ENCODE results near the gene TRIM29. TPM values are rescaled to one million over a fixed set of nuclear protein-coding genes. Genes with fewer than 3 reads are reported as not detected.

Gene TRIM29
- total RNA-seq, 1 experiment from 2014 or later = 293 TPM

DNA sequence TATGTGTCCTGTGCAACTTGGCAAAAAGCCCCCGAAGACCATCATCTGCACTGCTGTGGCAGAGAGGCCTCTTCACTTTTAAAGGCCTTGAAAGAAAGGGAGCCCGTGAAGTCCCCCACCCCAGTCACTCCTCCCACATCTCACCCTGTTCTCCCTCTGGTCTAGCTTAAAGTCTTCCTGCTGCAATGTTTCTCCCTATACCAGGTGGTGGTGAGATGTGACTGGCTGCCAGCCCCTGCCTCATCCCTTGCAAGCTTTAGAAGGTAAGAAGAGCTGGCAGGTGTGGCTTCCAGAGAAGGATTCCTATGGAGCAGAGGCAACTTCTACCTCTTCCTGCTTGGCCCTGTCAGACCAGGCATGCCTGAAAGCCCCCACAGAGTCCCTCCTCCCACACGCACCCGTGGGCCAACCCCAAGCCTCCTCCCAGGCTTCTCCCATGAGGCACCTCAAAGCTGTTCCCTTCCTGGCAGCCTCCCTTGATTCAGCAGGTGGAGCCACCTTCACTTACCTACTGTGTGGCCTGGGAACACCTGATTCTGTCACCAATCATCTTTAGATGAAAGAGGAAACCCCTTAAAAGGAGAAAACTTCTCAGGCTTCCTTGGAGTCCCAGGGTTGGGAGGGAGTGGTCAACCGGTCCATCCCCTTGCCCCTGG lies 4.0 kb upstream of the TRIM29 start:
- intact Hi-C loops (cut with micrococcal nuclease; ENCODE audit: unreplicated experiment) = no loop called here
- no peak overlapping the region for H3K4me3 ChIP-seq
- ChIA-PET POLR2A (ENCODE audit: unreplicated experiment) (no interaction called here), CTCF (interaction anchor here (0.6 kb wide), 3 partner anchors 29 to 1044 kb away, joined by 3 to 7 read pairs (median 3); no protein-coding TSS in a partner anchor)
- BruUV-seq (replicated peaks) = no TSS peak
- H3K9me3 ChIP-seq (ENCODE audit: insufficient read depth, low read depth) = no peaks in the 10 kb centered on the region
- H2AFZ ChIP-seq = no peak overlapping the region
- H3K4me2 ChIP-seq = no peak overlapping the region
- H3K4me1 ChIP-seq (replicated peaks; ENCODE audit: insufficient read depth) = peaks cover 27% of the 10 kb centered on the region
- H3K27me3 ChIP-seq (ENCODE audit: insufficient read depth, low read depth) = no peaks in the 10 kb centered on the region
- no peaks in the 10 kb centered on the region for H3K9me2 ChIP-seq (ENCODE audit: insufficient read depth)
- TF ChIP-seq, protein P1, sequence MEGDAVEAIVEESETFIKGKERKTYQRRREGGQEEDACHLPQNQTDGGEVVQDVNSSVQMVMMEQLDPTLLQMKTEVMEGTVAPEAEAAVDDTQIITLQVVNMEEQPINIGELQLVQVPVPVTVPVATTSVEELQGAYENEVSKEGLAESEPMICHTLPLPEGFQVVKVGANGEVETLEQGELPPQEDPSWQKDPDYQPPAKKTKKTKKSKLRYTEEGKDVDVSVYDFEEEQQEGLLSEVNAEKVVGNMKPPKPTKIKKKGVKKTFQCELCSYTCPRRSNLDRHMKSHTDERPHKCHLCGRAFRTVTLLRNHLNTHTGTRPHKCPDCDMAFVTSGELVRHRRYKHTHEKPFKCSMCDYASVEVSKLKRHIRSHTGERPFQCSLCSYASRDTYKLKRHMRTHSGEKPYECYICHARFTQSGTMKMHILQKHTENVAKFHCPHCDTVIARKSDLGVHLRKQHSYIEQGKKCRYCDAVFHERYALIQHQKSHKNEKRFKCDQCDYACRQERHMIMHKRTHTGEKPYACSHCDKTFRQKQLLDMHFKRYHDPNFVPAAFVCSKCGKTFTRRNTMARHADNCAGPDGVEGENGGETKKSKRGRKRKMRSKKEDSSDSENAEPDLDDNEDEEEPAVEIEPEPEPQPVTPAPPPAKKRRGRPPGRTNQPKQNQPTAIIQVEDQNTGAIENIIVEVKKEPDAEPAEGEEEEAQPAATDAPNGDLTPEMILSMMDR (conservative IDR thresholded peaks at IDR 0.05) = no peak
- no peak for TF ChIP-seq EZH2 (IDR thresholded peaks at IDR 0.05; ENCODE audit: low read depth)
- peaks cover 10% of the 10 kb centered on the region; the same call in 1 of the 2 replicates for H3F3A ChIP-seq (ENCODE audit: insufficient read depth, low read depth)
- H3K27ac ChIP-seq = no peak overlapping the region
- H3K36me3 ChIP-seq (ENCODE audit: low read depth) = no peaks in the 10 kb centered on the region
- H4K20me1 ChIP-seq (ENCODE audit: insufficient read depth) = no peaks in the 10 kb centered on the region
- peaks cover 3% of the 10 kb centered on the region; the same call in 1 of the 2 replicates for H3K79me2 ChIP-seq (ENCODE audit: low read depth)
- DNase-seq = peak; percentile 19 to 80

DNA sequence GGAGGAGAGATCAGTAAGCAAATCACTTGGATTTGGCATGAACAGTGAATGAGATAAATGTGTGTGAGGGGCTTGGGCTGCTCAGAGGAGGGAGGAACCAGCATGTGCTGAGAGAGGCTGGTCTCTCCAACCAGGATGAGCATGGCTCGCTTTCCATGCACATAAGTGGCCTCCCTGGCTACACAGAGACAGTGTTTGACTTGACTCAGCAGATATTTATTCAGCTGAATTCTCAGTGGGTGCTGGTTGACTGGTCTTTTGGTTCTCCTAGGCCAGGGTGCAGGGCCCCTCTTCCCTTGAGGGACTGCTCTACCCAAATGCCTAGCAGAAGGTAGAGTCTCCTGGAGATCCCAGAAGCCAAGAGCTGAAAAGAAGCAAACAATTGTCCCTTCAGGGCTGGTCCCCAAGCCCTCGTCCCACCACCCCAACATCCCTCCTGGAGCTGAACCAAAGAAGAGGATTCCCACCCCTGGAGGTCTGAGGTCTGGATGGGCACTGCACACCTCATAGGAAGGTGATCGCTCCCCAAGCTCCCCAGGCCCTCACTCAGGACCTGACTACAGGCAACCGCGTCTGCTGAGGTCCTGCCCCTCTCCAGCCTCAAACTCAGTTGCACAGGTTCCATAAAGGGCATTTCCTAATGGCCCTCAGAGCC lies 3.3 kb upstream of the TRIM29 start:
- Histone ChIP-seq H2AFZ (no peak overlapping the region), H3K4me2 (no peak overlapping the region), H3K27me3 (ENCODE audit: insufficient read depth, low read depth) (no peaks in the 10 kb centered on the region), H3K79me2 (ENCODE audit: low read depth) (peaks cover 6% of the 10 kb centered on the region; the same call in 1 of the 2 replicates), H4K20me1 (ENCODE audit: insufficient read depth) (no peaks in the 10 kb centered on the region), H3K9me2 (ENCODE audit: insufficient read depth) (no peaks in the 10 kb centered on the region), H3K36me3 (ENCODE audit: low read depth) (no peaks in the 10 kb centered on the region), H3K4me1 (replicated peaks; ENCODE audit: insufficient read depth) (peaks cover 33% of the 10 kb centered on the region), H3K27ac (no peak overlapping the region), H3K9me3 (ENCODE audit: insufficient read depth, low read depth) (no peaks in the 10 kb centered on the region), H3F3A (ENCODE audit: insufficient read depth, low read depth) (peaks cover 17% of the 10 kb centered on the region; the same call in 1 of the 2 replicates), H3K4me3 (no peak overlapping the region)
- intact Hi-C loops (cut with micrococcal nuclease; ENCODE audit: unreplicated experiment) = no loop called here
- peak in 1 of 2 experiments; percentile 28 for DNase-seq
- BruUV-seq (replicated peaks) = no TSS peak
- CTCF ChIA-PET = no interaction called here
- TF ChIP-seq EZH2 (IDR thresholded peaks at IDR 0.05; ENCODE audit: low read depth) = no peak
- TF ChIP-seq, protein P1 (conservative IDR thresholded peaks at IDR 0.05) = no peak
- POLR2A ChIA-PET (ENCODE audit: unreplicated experiment) = no interaction called here

DNA sequence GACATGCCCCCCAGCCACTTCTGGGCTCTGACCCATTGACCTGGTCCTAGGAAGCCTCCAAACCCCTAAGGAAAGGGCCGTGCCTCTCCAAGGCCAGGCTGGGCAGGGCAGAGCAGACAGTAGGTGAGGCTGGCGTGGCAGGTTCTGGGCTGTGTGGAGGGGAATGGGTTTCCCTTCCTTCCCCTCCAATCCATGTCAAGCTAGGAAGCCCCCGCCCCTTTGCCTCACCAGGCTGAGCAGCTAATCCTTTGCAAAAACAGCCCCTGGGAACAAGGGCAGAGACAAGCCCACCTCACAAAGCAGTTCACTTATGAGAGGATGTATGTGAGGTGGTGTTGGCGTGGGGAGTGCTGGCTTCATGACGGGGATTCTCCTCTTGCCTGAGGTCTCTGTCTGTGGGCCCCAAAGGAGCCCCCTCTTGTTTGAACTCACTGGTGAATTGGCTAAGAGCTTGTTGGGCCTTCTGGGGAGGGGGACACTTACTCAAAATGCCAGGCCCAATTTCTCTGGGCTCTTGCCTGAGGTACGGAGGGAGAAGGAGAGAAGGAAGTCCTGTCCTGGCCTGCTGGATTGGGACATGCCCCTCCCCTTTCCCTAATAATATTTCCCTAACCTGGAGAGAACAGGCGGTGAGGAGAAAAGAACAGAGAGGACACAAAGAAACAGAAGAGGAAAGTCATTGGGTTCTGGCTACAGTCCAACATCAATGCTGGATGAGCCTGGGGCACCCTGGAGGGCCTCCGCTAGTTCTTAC lies 1.6 kb upstream of the TRIM29 start:
- BruUV-seq (replicated peaks) = no TSS peak

More for the DNA sequence above, 1.6 kb upstream of the TRIM29 start:
- Histone ChIP-seq H3K36me3 (ENCODE audit: low read depth) (no peaks in the 10 kb centered on the region), H2AFZ (no peak overlapping the region), H3K4me1 (replicated peaks; ENCODE audit: insufficient read depth) (peaks cover 46% of the 10 kb centered on the region), H3K4me3 (no peak overlapping the region), H3K9me2 (ENCODE audit: insufficient read depth) (no peaks in the 10 kb centered on the region), H3K79me2 (ENCODE audit: low read depth) (peaks cover 10% of the 10 kb centered on the region), H3K9me3 (ENCODE audit: insufficient read depth, low read depth) (no peaks in the 10 kb centered on the region), H3K4me2 (peak overlapping the region; percentile 86), H3K27ac (peak overlapping the region; percentile 71; the same call in 1 of the 2 replicates), H3F3A (ENCODE audit: insufficient read depth, low read depth) (peaks cover 24% of the 10 kb centered on the region; the same call in 1 of the 2 replicates), H4K20me1 (ENCODE audit: insufficient read depth) (no peaks in the 10 kb centered on the region), H3K27me3 (ENCODE audit: insufficient read depth, low read depth) (no peaks in the 10 kb centered on the region)
- CTCF ChIA-PET = no interaction called here
- intact Hi-C loops (cut with micrococcal nuclease; ENCODE audit: unreplicated experiment) = no loop called here
- no peak for DNase-seq
- TF ChIP-seq EZH2 (IDR thresholded peaks at IDR 0.05; ENCODE audit: low read depth) = no peak
- TF ChIP-seq, protein P1 (conservative IDR thresholded peaks at IDR 0.05) = no peak
- POLR2A ChIA-PET (ENCODE audit: unreplicated experiment) = no interaction called here
